Measurements from ENCODE around the gene PDPK1.

PDPK1 gene

DNA sequence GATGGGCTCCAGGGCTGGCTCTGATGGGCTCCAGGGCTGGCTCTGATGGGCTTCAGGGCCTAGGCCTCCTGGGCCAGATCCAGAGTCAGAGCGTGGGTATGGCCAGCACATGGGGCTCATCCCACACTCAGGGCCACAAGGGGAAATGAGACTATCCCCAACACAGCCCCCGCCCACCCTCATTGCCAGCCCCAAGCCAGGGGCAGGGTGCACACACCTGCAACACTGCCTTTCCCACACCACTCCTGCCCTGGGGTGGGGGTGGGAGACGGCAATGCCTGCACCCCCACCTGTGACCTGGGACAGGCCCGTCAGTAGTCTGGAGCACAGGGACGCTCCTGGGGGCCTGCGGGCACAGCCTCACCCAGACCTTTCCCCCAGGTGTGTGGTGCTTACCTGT is 38.4 kb upstream of the PDPK1 start:
- Histone ChIP-seq H3K27ac (ENCODE audit: low read depth, low read length) (no peak overlapping the region), H3K4me3 (ENCODE audit: low read length) (no peak overlapping the region), H3K27me3 (ENCODE audit: control insufficient read depth, insufficient read depth, low read length) (no peaks in the 10 kb centered on the region), H3K36me3 (ENCODE audit: control insufficient read depth, insufficient read depth, low read length) (peaks cover 9% of the 10 kb centered on the region), H3K9ac (ENCODE audit: low read length) (no peak overlapping the region), H3K4me1 (ENCODE audit: control insufficient read depth, insufficient read depth, low read length) (no peaks in the 10 kb centered on the region)

DNA sequence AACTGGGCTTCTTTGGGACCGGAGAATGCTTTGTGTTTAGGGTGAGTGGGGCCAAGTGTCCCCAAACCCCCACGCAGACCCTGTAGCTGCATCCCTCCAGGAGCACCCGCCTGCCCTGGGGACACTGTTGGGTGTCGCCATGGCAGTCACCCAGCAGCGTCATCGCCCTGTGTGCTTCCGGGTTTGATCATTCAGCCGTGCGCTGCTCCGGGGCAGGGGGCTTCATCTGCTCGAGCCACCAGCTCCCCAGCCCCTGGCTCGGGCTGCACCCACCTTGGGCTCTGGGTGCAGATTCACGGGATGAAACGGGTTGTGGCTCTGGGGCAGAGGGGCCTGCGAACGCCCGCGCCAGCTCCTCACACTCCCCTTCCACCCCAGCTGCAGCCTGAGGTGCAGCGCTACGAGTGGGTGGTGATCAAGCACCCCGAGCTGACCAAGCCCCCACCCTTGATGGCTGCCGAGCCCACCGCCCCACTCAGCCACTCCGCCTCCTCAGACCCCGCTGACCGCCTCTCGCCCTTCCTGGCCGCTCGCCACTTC is 37.9 kb upstream of the PDPK1 start:
- no peak overlapping the region for H3K4me3 ChIP-seq (ENCODE audit: low read length)
- H3K27me3 ChIP-seq (ENCODE audit: control insufficient read depth, insufficient read depth, low read length): no peaks in the 10 kb centered on the region
- no peak overlapping the region for H3K27ac ChIP-seq (ENCODE audit: low read depth, low read length)
- H3K4me1 ChIP-seq (ENCODE audit: control insufficient read depth, insufficient read depth, low read length): no peaks in the 10 kb centered on the region
- H3K36me3 ChIP-seq (ENCODE audit: control insufficient read depth, insufficient read depth, low read length): peaks cover 9% of the 10 kb centered on the region
- H3K9ac ChIP-seq (ENCODE audit: low read length): no peak overlapping the region

DNA sequence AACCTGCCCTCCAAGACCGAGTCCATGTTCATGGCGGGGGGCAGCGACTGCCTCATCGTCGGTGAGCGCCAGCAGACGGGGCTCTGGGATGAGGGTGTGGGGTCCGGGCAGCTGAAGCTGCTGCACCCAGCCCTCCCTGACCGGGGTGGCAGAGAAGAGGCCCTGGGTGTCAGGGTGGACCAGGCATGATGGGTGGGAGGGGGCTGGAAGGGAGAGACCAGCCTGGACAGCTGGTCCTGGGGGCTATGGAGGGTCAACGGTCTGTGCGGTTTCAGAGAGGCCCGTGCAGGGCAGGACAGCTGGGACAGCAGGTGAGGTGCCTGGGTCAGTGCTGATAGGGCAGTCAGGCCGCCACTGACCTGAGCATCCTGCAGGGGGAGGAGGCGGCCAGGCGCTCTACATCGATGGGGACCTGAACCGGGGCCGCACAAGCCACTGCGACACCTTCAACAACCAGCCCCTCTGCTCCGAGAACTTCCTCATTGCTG is 37.3 kb upstream of the PDPK1 start:
- H3K27me3 ChIP-seq (ENCODE audit: control insufficient read depth, insufficient read depth, low read length): no peaks in the 10 kb centered on the region
- H3K9ac ChIP-seq (ENCODE audit: low read length): no peak overlapping the region
- no peaks in the 10 kb centered on the region for H3K4me1 ChIP-seq (ENCODE audit: control insufficient read depth, insufficient read depth, low read length)
- no peak overlapping the region for H3K4me3 ChIP-seq (ENCODE audit: low read length)
- peaks cover 9% of the 10 kb centered on the region for H3K36me3 ChIP-seq (ENCODE audit: control insufficient read depth, insufficient read depth, low read length)
- no peak overlapping the region for H3K27ac ChIP-seq (ENCODE audit: low read depth, low read length)

DNA sequence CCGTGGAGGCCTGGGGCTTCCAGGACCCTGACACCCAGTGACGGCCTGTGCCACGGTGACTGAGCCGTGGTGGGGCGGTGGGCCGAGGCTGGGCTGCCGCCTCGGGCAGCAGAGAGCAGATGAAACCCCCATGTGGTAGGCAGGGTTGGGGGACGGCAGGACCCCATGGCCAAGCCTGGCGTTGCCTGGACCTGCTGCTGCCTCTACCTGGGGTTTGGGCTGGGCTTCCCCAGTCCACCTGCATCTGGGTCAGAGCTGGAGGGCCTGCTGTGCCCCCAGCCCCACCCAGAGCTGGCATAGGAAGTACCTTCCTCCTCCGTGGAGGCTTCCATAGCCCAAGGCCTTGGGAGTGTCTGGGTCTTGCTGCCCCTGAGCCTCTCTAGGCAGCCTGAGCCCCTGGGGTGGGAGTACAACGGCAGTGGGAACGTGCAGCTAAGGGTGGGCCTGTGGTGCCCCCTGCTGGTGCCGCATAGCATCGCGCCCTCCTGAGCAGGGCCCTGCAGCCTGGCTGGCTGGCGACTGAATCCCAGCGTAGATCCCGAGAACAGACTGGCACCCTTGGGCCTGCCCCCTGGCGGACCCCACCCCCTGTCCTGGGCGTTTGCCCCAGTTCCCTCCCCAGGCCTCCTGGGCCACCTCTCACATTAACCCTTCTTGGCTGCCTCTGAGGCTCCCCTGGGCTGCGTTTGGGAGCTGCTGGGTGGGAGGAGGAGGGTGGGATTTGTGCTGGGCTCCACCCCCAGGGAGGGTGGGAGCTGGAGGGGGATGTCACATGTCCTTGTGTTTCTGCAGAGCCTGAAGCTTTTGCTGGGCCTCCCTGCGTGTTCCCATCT is 36.7 kb upstream of the PDPK1 start:
- H3K27me3 ChIP-seq (ENCODE audit: control insufficient read depth, insufficient read depth, low read length): no peaks in the 10 kb centered on the region
- H3K27ac ChIP-seq (ENCODE audit: low read depth, low read length): no peak overlapping the region
- H3K36me3 ChIP-seq (ENCODE audit: control insufficient read depth, insufficient read depth, low read length): peaks cover 9% of the 10 kb centered on the region
- no peak overlapping the region for H3K9ac ChIP-seq (ENCODE audit: low read length)
- peak overlapping the region; percentile 39 for H3K4me3 ChIP-seq (ENCODE audit: low read length)
- no peaks in the 10 kb centered on the region for H3K4me1 ChIP-seq (ENCODE audit: control insufficient read depth, insufficient read depth, low read length)

DNA sequence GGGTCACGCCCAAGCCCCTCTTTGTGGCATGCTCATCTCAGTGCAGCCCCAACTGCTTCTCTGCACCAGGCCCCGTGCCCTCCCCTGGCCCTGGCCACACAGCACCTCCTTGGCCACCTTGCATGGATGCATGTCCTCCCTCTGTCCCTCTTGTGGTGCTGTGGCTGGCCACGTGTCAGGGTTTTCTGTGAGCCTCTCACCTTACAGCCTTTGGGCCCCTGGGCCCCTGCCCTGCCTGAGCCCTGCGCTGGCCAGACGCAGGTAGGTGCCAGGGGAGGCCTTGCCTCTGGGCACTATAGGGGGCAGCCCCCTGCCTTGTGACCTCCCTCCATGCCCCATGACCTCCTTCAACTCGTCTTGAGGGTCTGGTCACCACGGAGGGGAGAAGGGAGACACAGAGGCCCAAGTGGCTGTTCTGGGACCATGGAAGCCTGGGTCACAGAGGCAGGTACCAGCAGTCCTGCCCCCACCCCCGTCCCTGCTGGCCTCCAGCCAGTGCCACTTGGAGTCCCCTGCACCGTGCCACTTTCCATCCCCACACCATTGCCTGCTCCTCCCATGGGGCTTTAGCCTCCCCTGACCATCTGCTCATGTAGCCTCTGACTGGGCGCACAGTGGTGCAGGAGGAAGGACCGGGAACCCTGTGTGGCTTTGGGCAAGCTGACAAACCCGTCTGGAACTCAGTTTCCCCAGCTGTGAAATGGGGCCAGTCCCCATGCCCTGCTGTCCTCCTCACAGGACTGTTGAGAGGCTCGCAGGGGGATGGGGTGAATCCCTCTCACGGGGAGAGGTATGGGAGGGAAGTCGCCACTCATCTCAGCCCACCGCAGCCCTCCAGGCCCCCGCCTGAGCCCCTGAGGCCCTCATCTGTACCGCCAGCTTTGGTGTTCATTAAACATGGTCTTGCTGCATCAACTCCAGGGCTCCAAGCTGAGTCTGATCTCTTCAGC is 35.6 kb upstream of the PDPK1 start:
- no peaks in the 10 kb centered on the region for H3K4me1 ChIP-seq (ENCODE audit: control insufficient read depth, insufficient read depth, low read length)
- no peak overlapping the region for H3K27ac ChIP-seq (ENCODE audit: low read depth, low read length)
- H3K36me3 ChIP-seq (ENCODE audit: control insufficient read depth, insufficient read depth, low read length): peaks cover 3% of the 10 kb centered on the region
- no peak overlapping the region for H3K4me3 ChIP-seq (ENCODE audit: low read length)
- H3K27me3 ChIP-seq (ENCODE audit: control insufficient read depth, insufficient read depth, low read length): no peaks in the 10 kb centered on the region
- H3K9ac ChIP-seq (ENCODE audit: low read length): no peak overlapping the region

GRCh38 chr16:2505695-2506094 is 32.1 kb upstream of the PDPK1 start:
- Histone ChIP-seq H3K27me3 (ENCODE audit: control insufficient read depth, insufficient read depth, low read length) (no peaks in the 10 kb centered on the region), H3K4me3 (ENCODE audit: low read length) (no peak overlapping the region), H3K4me1 (ENCODE audit: control insufficient read depth, insufficient read depth, low read length) (no peaks in the 10 kb centered on the region), H3K9ac (ENCODE audit: low read length) (no peak overlapping the region), H3K36me3 (ENCODE audit: control insufficient read depth, insufficient read depth, low read length) (no peaks in the 10 kb centered on the region), H3K27ac (ENCODE audit: low read depth, low read length) (no peak overlapping the region)

- H3K27ac ChIP-seq (ENCODE audit: low read depth, low read length): no peak overlapping the region
- no peak overlapping the region for H3K4me3 ChIP-seq (ENCODE audit: low read length)
- no peaks in the 10 kb centered on the region for H3K27me3 ChIP-seq (ENCODE audit: control insufficient read depth, insufficient read depth, low read length)
- peaks cover 3% of the 10 kb centered on the region for H3K4me1 ChIP-seq (ENCODE audit: control insufficient read depth, insufficient read depth, low read length)
- no peak overlapping the region for H3K9ac ChIP-seq (ENCODE audit: low read length)
- no peaks in the 10 kb centered on the region for H3K36me3 ChIP-seq (ENCODE audit: control insufficient read depth, insufficient read depth, low read length)
Measured at GRCh38 chr16:2507052-2507659, 30.7 kb upstream of the PDPK1 start.

DNA sequence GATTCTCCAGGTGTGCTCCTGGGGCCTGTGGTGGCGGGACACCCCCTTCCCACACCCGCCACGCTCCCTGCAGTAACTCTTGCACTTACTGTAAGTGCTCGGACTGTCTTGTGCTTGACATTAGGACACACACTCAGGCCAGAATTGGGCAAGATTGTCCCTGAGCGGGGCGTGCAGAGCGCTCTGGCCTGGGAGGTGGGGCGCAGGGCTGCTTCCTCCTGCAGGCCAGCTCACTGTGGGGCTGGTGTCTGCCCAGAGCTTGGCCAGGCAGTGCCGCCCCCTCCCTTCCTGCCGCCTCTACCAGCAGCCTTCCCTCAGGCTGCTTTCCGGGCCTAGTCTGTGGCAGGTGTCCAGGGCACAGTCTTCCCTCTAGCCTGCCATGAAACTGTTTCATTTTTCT is 30.2 kb upstream of the PDPK1 start:
- Histone ChIP-seq H3K36me3 (ENCODE audit: control insufficient read depth, insufficient read depth, low read length) (no peaks in the 10 kb centered on the region), H3K9ac (ENCODE audit: low read length) (no peak overlapping the region), H3K27ac (ENCODE audit: low read depth, low read length) (no peak overlapping the region), H3K27me3 (ENCODE audit: control insufficient read depth, insufficient read depth, low read length) (no peaks in the 10 kb centered on the region), H3K4me1 (ENCODE audit: control insufficient read depth, insufficient read depth, low read length) (peaks cover 3% of the 10 kb centered on the region), H3K4me3 (ENCODE audit: low read length) (no peak overlapping the region)

GRCh38 chr16:2508722-2509400 is 29.0 kb upstream of the PDPK1 start:
- Histone ChIP-seq H3K36me3 (ENCODE audit: control insufficient read depth, insufficient read depth, low read length) (no peaks in the 10 kb centered on the region), H3K27ac (ENCODE audit: low read depth, low read length) (no peak overlapping the region), H3K4me3 (ENCODE audit: low read length) (no peak overlapping the region), H3K27me3 (ENCODE audit: control insufficient read depth, insufficient read depth, low read length) (no peaks in the 10 kb centered on the region), H3K9ac (ENCODE audit: low read length) (no peak overlapping the region), H3K4me1 (ENCODE audit: control insufficient read depth, insufficient read depth, low read length) (peaks cover 7% of the 10 kb centered on the region)

DNA sequence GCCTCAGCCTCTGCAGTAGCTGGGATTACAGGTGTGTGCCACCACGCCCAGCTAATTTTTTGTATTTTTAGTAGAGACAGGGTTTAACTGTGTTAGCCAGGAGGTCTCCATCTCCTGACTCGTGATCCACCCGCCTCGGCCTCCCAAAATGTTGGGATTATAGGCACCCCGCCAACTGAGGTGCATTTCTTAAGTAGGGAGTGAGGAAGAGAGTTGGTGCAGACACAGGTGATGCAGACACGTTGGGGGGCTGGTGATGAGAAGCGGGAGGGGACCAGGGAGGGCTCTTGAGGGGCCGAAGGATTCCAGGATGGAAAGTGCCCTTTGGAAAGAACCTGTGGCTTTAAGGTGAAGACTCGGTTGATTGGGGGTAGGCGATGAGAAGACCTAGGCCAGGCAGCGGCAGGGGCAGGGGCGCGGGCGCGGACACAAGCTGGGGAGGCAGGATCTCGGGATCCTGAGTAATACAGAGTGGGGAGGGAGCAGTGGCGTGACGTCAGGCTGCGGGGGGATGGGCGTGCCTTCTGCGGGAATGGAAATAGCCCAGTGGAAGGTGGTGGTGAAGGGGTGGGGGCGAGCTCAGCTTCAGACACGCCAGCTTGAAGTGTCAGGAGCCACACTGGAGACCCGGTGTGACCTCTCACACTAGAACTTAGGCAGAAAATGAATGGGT is 26.6 kb upstream of the PDPK1 start:
- peak overlapping the region; percentile 22 for H3K27ac ChIP-seq (ENCODE audit: low read depth, low read length)
- peaks cover 11% of the 10 kb centered on the region for H3K4me1 ChIP-seq (ENCODE audit: control insufficient read depth, insufficient read depth, low read length)
- H3K27me3 ChIP-seq (ENCODE audit: control insufficient read depth, insufficient read depth, low read length): no peaks in the 10 kb centered on the region
- H3K4me3 ChIP-seq (ENCODE audit: low read length): peak overlapping the region; percentile 47
- no peak overlapping the region for H3K9ac ChIP-seq (ENCODE audit: low read length)
- no peaks in the 10 kb centered on the region for H3K36me3 ChIP-seq (ENCODE audit: control insufficient read depth, insufficient read depth, low read length)

GRCh38 chr16:2511996-2512734 is 25.7 kb upstream of the PDPK1 start:
- Histone ChIP-seq H3K4me1 (ENCODE audit: control insufficient read depth, insufficient read depth, low read length) (peaks cover 16% of the 10 kb centered on the region), H3K27ac (ENCODE audit: low read depth, low read length) (no peak overlapping the region), H3K36me3 (ENCODE audit: control insufficient read depth, insufficient read depth, low read length) (no peaks in the 10 kb centered on the region), H3K27me3 (ENCODE audit: control insufficient read depth, insufficient read depth, low read length) (no peaks in the 10 kb centered on the region), H3K9ac (ENCODE audit: low read length) (no peak overlapping the region), H3K4me3 (ENCODE audit: low read length) (no peak overlapping the region)
